GM23338 (cell line): ENCODE data around the gene SEZ6. TPM values are rescaled to one million over a fixed set of nuclear protein-coding genes. Genes with fewer than 3 reads are reported as not detected.
A peak's percentile ranks its signal among the peaks of the same experiment; 100 is the strongest.

Source experiments
- ATAC-seq: fragments of 200-7000 bp; cut with Tn5 transposase; 3 replicates; pipeline ENCODE4 v1.9.1; 2020
- DNase-seq: peaks from one replicate; pipeline ENCODE4 v3.0.0-alpha.2; 2015; ENCODE audit warnings: low spot score
- H2AFZ ChIP-seq: fragments of 200-600 bp; sonication (generic); 2 replicates; pipeline ENCODE4 v1.8.0; 2016; ENCODE audit warnings: antibody characterized with exemption, mild to moderate bottlenecking, moderate library complexity
- H3F3A ChIP-seq: fragments of 200-600 bp; sonication (generic); replicated peaks from 2 replicates; pipeline ENCODE4 v1.8.0; 2017; ENCODE audit warnings: antibody characterized with exemption, mixed run types, low read depth
- H3K27ac ChIP-seq: fragments of 200-600 bp; sonication (generic); 2 replicates; pipeline ENCODE4 v1.6.1; 2016; ENCODE audit warnings: low read depth
- H3K27me3 ChIP-seq: fragments of 200-600 bp; sonication (generic); 2 replicates; pipeline ENCODE4 v1.8.0; 2016; ENCODE audit warnings: mild to moderate bottlenecking, mixed run types, moderate library complexity; ENCODE audit not compliant: insufficient read depth
- H3K36me3 ChIP-seq: fragments of 200-600 bp; sonication (generic); 2 replicates; pipeline ENCODE4 v1.8.0; 2016; ENCODE audit warnings: mild to moderate bottlenecking; ENCODE audit not compliant: insufficient read depth
- H3K4me1 ChIP-seq: fragments of 200-600 bp; sonication (generic); 2 replicates; pipeline ENCODE4 v1.8.0; 2016; ENCODE audit warnings: mild to moderate bottlenecking, moderate library complexity; ENCODE audit not compliant: insufficient read depth
- H3K4me2 ChIP-seq: fragments of 200-600 bp; sonication (generic); 2 replicates; pipeline ENCODE4 v1.7.1; 2017; ENCODE audit warnings: mixed run types
- H3K4me3 ChIP-seq: fragments of 200-600 bp; sonication (generic); 2 replicates; pipeline ENCODE4 v1.6.1; 2016; ENCODE audit warnings: mixed run types
- H3K79me2 ChIP-seq: fragments of 200-600 bp; sonication (generic); replicated peaks from 2 replicates; pipeline ENCODE4 v1.8.0; 2017; ENCODE audit warnings: mild to moderate bottlenecking; ENCODE audit not compliant: insufficient read depth
- H3K9me2 ChIP-seq: fragments of 200-600 bp; sonication (generic); 2 replicates; pipeline ENCODE4 v1.8.0; 2017; ENCODE audit not compliant: insufficient read depth
- H4K20me1 ChIP-seq: fragments of 200-600 bp; sonication (generic); replicated peaks from 2 replicates; pipeline ENCODE4 v1.8.0; 2017; ENCODE audit warnings: mild to moderate bottlenecking; ENCODE audit not compliant: insufficient read depth
- H3K27ac Mint-ChIP-seq: 2 replicates; pipeline ENCODE4 v1.8.0; 2020; ENCODE audit warnings: inconsistent platforms, mild to moderate bottlenecking, moderate library complexity, mixed read lengths
- H3K27me3 Mint-ChIP-seq: 3 replicates; pipeline ENCODE4 v1.8.0; 2022; ENCODE audit warnings: low read depth, mild to moderate bottlenecking, moderate library complexity, mixed read lengths, inconsistent platforms; ENCODE audit not compliant: insufficient read depth, poor library complexity
- H3K36me3 Mint-ChIP-seq: 3 replicates; pipeline ENCODE4 v1.8.0; 2021; ENCODE audit warnings: low read depth, mild to moderate bottlenecking, inconsistent platforms, moderate library complexity, mixed read lengths
- H3K4me1 Mint-ChIP-seq: 3 replicates; pipeline ENCODE4 v1.8.0; 2020; ENCODE audit warnings: mild to moderate bottlenecking, inconsistent platforms, mixed read lengths
- H3K4me3 Mint-ChIP-seq: 3 replicates; pipeline ENCODE4 v1.8.0; 2021; ENCODE audit warnings: moderate library complexity, mild to moderate bottlenecking, inconsistent platforms, mixed read lengths
- H3K9me3 Mint-ChIP-seq: 3 replicates; pipeline ENCODE4 v1.8.0; 2020; ENCODE audit warnings: moderate library complexity, mild to moderate bottlenecking, inconsistent platforms, mixed read lengths
- CREB1 ChIP-seq: fragments of 250-450 bp; sonication (Bioruptor Pico); IDR thresholded peaks from 2 replicates; pipeline ENCODE4 v1.5.0; 2020; ENCODE audit warnings: low read depth, mild to moderate bottlenecking, moderate library complexity
- CTCF ChIP-seq, 2 experiments: fragments of 200-600 bp in 1 of 2; sonication (generic) in 1 of 2; conservative IDR thresholded peaks; 2 replicates each; pipeline versions ENCODE4 v1.5.1 to v1.6.1; 2016 to 2017; ENCODE audit warnings: antibody characterized with exemption in 2 of 2, low read depth in 2 of 2, mild to moderate bottlenecking in 2 of 2, moderate library complexity in 1 of 2
- ETS1 ChIP-seq: IDR thresholded peaks from 2 replicates; pipeline ENCODE4 v1.6.1; 2016; ENCODE audit warnings: antibody characterized with exemption
- EZH2 ChIP-seq: fragments of 200-600 bp; sonication (generic); IDR thresholded peaks from one replicate; pipeline ENCODE4 v1.8.0; 2017; ENCODE audit warnings: antibody characterized with exemption, mild to moderate bottlenecking, low read depth; ENCODE audit not compliant: unreplicated experiment
- EZH2phosphoT487 ChIP-seq: fragments of 200-600 bp; sonication (generic); IDR thresholded peaks from one replicate; pipeline ENCODE4 v1.8.1; 2018; ENCODE audit warnings: antibody characterized with exemption; ENCODE audit not compliant: unreplicated experiment
- JUNB ChIP-seq: IDR thresholded peaks from one replicate; pipeline ENCODE4 v1.6.1; 2016; ENCODE audit warnings: antibody characterized with exemption; ENCODE audit not compliant: unreplicated experiment
- NANOG ChIP-seq: IDR thresholded peaks from 2 replicates; pipeline ENCODE4 v1.6.1; 2016; ENCODE audit warnings: antibody characterized with exemption, borderline replicate concordance
- POLR2AphosphoS5 ChIP-seq: IDR thresholded peaks from 2 replicates; pipeline ENCODE4 v1.6.1; 2016; ENCODE audit warnings: antibody characterized with exemption, low read depth
- REST ChIP-seq: IDR thresholded peaks from one replicate; pipeline ENCODE4 v1.6.1; 2018; ENCODE audit warnings: antibody characterized with exemption; ENCODE audit not compliant: unreplicated experiment
- STAT1 ChIP-seq: IDR thresholded peaks from one replicate; pipeline ENCODE4 v1.6.1; 2016; ENCODE audit warnings: antibody characterized with exemption; ENCODE audit not compliant: unreplicated experiment
- ZNF114 ChIP-seq: fragments of 250-450 bp; sonication (Bioruptor Pico); IDR thresholded peaks from 2 replicates; pipeline ENCODE4 v1.5.0; 2020; ENCODE audit warnings: mild to moderate bottlenecking, moderate library complexity
- ZNF331 ChIP-seq: fragments of 250-450 bp; sonication (Bioruptor Pico); IDR thresholded peaks from 2 replicates; pipeline ENCODE4 v1.5.0; 2020; ENCODE audit warnings: low read depth, mild to moderate bottlenecking, moderate library complexity
- ZNF462 ChIP-seq: fragments of 250-450 bp; sonication (Bioruptor Pico); IDR thresholded peaks from 2 replicates; pipeline ENCODE4 v1.5.0; 2020; ENCODE audit warnings: mild to moderate bottlenecking, moderate library complexity
- polyA plus RNA-seq: library from polyadenylated mRNA; unstranded; fragments of >200 nt; fragmentation: Nextera tagmentation; extraction: Ambion mirVana; gene quantifications from 2 replicates; pipeline ENCODE4 v1.2.1, GENCODE V29; 2016
- total RNA-seq: library from RNA; depleted of rRNA; stranded (reverse); fragments of >200 nt; shearing (Covaris generic); gene quantifications from 2 replicates; pipeline ENCODE4 v1.2.3, GENCODE V29; 2014

SEZ6 gene
- total and polyA plus RNA-seq, 2 experiments from 2014 or later, result 1.0 to 6.5 TPM

GRCh38 chr17:29020576-29020975 is 14.7 kb upstream of the SEZ6 start:
- no peak overlapping the region; the same call in 2 of the 3 replicates for H3K4me3 Mint-ChIP-seq
- ATAC-seq, result no peak

More at GRCh38 chr17:29020576-29020975, 14.7 kb upstream of the SEZ6 start:
- H3K27me3 ChIP-seq, result peaks cover 5% of the 10 kb centered on the region; the same call in 1 of the 2 replicates
- no peak overlapping the region for H3K4me3 ChIP-seq
- no peaks in the 10 kb centered on the region for H3K79me2 ChIP-seq
- H3K36me3 ChIP-seq, result no peaks in the 10 kb centered on the region
- no peaks in the 10 kb centered on the region for H3K36me3 Mint-ChIP-seq
- peaks cover 25% of the 10 kb centered on the region for H3F3A ChIP-seq
- H3K4me1 Mint-ChIP-seq, result peaks cover 52% of the 10 kb centered on the region
- no peak for DNase-seq
- H3K4me2 ChIP-seq, result peak overlapping the region; percentile 69
- H2AFZ ChIP-seq, result no peak overlapping the region
- no peaks in the 10 kb centered on the region for H4K20me1 ChIP-seq
- H3K27me3 Mint-ChIP-seq, result peaks cover 15% of the 10 kb centered on the region
- no peak for TF ChIP-seq NANOG
- TF ChIP-seq CREB1, result no peak
- TF ChIP-seq ZNF331 (CRISPR knock-in tag), result no peak
- TF ChIP-seq JUNB, result no peak
- no peak for TF ChIP-seq REST
- no peak for TF ChIP-seq STAT1
- TF ChIP-seq EZH2, result no peak
- TF ChIP-seq ZNF462, result no peak
- TF ChIP-seq POLR2AphosphoS5, result no peak
- TF ChIP-seq EZH2phosphoT487, result no peak
- no peak for TF ChIP-seq ZNF114 (CRISPR knock-in tag)
- TF ChIP-seq ETS1, result no peak
- no peak for TF ChIP-seq CTCF (conservative IDR thresholded peaks at IDR 0.05; ENCODE audit: low read depth in 2 of 2)
- no peaks in the 10 kb centered on the region for H3K9me2 ChIP-seq
- H3K9me3 Mint-ChIP-seq, result no peaks in the 10 kb centered on the region
- H3K27ac Mint-ChIP-seq, result no peak overlapping the region
- H3K27ac ChIP-seq, result no peak overlapping the region
- peaks cover 62% of the 10 kb centered on the region for H3K4me1 ChIP-seq
